ENCODE measurements around the gene POLDIP3.
"Not testable (repeated sequence)": the region's sequence is repeated elsewhere in the genome, so short reads cannot be mapped to it uniquely, and the experiment has no call there.

The POLDIP3 gene

DNA sequence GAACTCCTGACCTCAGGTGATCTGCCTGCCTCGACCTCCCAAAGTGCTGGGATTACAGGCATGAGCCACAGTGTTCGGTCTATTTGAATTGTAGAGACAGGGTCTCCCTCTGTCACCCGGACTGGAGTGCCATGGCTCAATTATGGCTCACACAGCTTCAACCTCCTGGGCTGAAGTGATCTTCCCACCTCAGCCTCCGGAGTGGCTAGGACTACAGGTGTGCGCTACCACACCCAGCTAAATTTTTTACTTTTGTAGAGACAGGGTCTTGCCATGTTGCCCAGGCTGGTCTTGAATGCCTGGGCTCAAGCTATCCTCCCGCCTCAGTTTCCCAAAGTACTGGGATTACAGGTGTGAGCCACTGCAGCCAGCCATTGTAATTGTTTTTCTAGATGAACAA is 46.7 kb downstream of the POLDIP3 start:
- not testable (repeated sequence) for FAIRE-seq; DNase-seq (ENCODE audit: extremely low spot score, insufficient read length, low read depth)

DNA sequence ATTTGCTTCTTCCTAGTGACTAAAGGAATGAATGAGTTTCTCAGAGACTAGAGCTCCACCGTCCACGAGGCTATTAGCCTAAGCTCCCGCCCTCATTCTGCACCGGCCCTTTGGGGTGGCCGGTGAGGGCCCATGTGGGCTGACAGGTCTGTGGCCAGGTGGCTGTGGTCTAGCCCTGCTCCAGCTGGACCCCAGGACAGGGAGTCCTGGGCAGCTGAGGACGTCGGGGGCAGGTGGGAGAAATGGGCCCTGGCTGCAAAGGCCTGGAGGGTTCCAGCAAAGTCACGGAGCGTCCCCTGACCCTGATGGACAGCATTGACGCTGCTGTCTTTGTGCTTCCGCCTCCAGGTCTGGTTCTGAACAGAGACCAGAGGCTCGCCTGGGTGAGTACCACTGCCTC is 48.7 kb downstream of the POLDIP3 start:
- DNase-seq (ENCODE audit: extremely low spot score, insufficient read length, low read depth) (no peak), FAIRE-seq (no peak)

DNA sequence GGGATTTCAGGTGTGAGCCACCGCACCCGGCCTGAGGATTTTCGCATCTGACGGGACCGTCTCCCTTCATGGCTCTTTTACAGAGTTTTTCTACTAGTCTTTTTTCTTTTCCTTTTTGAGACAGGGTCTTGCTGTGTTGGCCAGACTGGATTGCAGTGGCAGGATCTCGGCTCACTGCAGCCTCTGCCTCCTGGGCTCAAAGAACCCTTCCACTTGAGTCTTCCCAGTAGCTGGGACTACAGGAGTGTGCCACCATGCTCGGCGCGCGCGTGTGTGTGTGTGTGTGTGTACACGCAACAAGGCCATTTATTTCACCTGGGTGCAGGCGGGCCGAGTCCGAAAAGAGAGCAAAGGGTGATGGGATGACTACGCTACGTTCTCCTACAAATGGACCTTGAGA is 50.0 kb downstream of the POLDIP3 start:
- no peak for DNase-seq (ENCODE audit: extremely low spot score, insufficient read length, low read depth)
- FAIRE-seq, result no peak

DNA sequence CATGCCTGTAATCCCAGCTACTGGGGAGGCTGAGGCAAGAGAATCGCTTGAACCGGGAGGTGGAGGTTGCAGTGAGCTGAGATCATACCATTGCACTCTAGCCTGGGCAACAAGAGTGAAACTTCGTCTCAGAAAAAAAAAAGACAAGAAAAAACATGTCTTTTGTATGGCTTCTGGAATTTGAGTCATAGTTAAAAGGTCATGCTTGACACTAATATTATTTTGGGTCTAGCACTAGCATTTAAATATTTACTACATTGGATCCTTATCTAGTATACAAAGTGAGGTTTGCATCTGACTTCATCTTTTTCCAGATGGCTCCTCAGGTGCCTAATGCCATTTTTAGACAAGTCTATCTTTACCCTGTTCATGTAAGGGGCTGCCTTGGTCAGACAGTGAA is 50.7 kb downstream of the POLDIP3 start:
- FAIRE-seq; DNase-seq (ENCODE audit: extremely low spot score, insufficient read length, low read depth): not testable (repeated sequence)

DNA sequence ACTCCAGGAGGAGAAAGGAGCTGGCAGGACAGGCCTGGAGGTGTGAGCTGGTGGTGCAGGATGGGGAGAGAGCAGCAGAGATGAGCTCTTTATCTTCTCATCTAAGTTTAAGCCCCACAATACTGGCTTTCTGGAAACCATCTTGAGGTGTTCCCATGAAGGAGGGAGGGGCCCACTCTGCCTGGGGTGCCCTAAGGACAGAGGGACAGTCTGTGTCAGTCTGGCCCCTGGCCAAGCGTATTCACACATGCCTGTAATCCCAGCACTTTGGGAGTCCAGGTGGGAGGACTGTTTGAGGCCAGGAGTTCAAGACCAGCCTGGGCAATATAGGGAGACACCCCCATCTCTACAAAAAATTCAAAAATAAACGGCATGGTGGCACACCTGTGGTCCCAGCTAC is 52.0 kb downstream of the POLDIP3 start:
- no peak for DNase-seq (ENCODE audit: extremely low spot score, insufficient read length, low read depth)
- no peak for FAIRE-seq

DNA sequence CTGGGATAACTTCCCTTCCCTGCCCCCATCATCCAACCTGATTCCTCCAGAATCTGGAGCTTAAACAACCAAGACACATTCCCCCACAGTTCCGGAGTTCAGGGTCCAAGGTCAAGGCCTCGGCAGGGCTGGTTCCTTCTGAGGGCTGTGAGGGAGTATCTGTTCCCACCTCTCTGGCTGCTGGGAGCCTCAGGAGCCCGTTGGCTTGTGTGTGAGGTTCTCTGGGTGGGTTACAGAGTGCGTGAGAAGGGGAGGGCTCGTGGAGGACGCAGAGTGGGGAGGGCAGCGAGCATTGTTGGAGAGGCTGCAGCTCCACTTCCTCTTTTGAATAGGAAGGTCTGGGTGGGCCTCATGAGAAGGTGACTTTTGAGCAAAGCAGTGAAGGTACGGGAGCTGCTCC is 52.4 kb downstream of the POLDIP3 start:
- FAIRE-seq, result peak; percentile 35

DNA sequence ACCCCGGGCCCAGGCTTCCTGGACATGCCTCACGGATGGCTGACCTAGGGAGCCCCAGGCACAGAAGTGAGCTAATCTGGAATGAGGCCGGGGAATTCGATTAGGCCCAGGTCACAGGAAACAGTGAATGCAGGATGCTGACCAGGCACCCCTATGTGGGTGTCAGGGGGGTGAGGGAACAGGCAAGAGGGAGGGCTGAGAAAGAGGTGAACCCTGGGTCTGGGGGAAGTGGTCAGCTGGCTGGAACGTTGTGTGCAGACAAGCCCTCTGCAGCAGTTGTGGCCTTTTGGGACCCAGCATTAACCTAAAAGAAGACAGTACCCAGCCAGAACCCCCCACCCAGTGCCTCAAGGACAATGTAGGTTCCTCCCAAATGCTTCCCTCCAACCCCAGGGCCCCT is 52.8 kb downstream of the POLDIP3 start:
- DNase-seq (ENCODE audit: extremely low spot score, insufficient read length, low read depth) (no peak), FAIRE-seq (no peak)

More for the DNA sequence above, 52.4 kb downstream of the POLDIP3 start:
- no peak for DNase-seq (ENCODE audit: extremely low spot score, insufficient read length, low read depth)

DNA sequence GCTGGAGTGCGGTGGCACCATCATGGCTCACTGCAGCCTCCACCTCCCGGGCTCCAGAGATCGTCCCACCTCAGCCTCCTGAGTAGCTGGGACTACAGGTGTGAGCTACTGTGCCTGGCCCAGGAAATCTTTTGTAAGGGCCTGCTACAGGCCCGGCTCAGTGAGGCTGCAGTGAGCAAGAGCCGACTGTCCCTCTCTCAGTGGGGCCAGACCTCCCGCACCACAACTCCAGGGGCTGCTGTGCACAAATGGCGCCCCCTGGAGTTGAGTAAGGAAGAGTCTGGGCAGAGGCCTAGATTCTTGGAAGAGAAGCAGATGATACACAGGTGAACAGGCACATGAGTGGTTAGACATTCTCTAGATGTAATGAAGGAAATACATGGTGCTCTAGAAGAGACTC is 53.9 kb downstream of the POLDIP3 start:
- DNase-seq (ENCODE audit: extremely low spot score, insufficient read length, low read depth) (no peak), FAIRE-seq (no peak)

DNA sequence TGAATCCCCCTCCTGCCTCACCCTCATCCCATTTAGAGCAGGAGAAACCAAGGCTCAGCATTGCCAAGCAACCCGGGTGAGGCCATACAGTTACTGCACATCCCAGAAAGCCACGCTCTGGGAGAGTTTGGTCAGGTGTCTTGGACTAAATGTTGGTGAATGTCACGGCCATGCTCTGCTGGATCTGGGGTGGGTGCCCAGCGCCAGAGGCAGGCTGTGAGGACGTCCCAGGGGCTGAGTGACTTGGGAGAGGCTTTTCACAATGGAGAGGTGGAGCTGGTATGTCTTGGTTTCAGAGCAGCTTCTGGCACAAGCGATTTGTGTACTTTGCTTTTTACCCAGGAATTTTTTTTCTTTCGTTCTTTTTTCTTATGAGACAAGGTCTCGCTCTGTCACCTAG is 54.3 kb downstream of the POLDIP3 start:
- no peak for FAIRE-seq
- no peak for DNase-seq (ENCODE audit: extremely low spot score, insufficient read length, low read depth)

DNA sequence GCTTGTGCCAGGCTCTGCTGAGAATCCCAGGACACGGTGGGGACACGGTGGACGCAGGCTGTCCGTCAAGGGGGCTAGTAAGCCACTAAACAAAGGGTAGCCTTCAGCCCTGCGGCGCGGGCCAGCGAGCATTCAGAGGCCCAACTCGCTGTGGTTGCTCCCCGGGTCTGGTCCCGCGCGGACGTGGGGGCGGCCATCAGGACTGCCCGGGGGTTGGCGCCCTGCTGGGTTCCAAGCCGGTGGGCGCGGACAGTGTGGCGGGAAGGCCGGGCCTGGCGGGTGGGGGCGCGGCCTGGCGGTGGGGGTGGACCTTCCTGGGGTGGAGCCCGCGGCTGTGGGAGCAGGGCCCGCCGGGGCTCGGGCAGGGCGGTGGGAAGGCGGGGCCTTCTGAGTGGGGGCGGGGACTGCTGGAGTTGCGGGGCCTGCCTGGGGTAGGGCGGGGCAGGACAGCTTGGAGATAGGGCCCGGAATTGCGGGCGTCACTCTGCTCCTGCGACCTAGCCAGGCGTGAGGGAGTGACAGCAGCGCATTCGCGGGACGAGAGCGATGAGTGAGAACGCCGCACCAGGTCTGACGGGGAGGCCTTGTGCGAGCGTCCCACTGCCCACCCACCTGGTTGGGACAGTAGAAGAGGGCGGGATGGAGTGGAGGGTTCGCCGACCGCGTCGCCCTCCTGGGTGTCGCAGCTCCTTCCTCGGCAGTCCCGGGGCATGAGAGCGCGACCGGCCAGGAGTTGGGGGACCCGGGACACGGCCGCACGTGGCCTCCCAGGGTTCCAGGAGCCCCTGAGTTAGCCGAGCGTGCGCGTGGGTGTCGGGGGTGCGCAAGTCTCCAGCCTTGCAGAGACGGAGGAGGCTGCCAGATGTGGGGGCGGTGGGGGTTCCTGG is 61.0 kb downstream of the POLDIP3 start, which contains the start of gene SERHL2:
Gene SERHL2, plus strand, starts transcription at position 482 of the 887 bp plus-strand sequence. Its CDS starts 65 bp downstream, at position 547.
- DNase-seq (ENCODE audit: extremely low spot score, insufficient read length, low read depth) (peak; percentile 73), FAIRE-seq (peak; percentile 66)

DNA sequence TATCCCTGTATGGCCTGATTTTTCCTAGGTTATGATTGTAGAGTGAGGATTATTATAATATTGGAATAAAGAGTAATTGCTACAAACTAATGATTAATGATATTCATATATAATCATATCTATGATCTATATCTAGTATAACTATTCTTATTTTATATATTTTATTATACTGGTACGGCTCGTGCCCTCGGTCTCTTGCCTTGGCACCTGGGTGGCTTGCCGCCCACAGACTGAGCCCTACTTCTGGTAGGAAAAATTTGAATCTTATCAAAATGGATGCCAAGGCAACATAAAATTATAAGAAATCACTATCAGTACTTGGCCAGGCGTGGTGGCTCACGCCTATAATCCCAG is 62.4 kb downstream of the POLDIP3 start:
- not testable (repeated sequence) for FAIRE-seq; DNase-seq (ENCODE audit: extremely low spot score, insufficient read length, low read depth)

DNA sequence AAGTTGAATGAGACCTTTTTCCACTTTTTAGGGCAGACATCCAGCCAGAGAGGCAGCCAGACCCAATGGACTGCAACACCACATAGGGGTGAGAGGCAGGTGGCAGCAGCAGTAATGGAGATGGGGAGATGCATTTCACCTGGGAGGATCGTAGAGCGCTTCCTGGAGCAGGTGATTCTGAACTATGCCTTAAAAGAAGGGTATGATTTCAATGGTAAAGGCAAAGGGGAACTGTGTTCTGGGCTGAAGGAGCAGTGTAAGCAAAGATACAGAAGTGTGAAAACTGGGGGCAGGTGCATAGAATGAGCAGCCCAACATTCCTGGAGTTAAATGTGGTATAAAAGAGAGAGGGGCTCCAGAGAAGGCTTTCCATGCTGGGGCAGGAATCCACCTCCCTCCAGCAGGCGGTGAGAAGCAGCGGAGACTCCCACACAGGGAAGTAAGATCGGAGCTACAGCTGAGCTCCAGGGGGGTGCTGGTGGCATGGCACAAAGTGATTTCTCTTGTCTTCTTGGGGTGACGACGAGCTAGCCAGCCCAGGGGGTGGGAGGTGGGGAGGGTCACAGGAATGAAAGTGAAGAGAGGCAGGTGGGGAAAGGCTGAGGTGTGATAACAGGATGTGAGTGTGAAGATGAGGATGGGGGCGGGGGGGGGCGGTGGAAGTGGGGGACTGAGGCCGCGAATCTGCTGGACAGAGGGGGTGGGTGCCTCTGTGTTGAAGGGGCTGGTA is 65.2 kb downstream of the POLDIP3 start:
- DNase-seq (ENCODE audit: extremely low spot score, insufficient read length, low read depth) (no peak), FAIRE-seq (no peak)

DNA sequence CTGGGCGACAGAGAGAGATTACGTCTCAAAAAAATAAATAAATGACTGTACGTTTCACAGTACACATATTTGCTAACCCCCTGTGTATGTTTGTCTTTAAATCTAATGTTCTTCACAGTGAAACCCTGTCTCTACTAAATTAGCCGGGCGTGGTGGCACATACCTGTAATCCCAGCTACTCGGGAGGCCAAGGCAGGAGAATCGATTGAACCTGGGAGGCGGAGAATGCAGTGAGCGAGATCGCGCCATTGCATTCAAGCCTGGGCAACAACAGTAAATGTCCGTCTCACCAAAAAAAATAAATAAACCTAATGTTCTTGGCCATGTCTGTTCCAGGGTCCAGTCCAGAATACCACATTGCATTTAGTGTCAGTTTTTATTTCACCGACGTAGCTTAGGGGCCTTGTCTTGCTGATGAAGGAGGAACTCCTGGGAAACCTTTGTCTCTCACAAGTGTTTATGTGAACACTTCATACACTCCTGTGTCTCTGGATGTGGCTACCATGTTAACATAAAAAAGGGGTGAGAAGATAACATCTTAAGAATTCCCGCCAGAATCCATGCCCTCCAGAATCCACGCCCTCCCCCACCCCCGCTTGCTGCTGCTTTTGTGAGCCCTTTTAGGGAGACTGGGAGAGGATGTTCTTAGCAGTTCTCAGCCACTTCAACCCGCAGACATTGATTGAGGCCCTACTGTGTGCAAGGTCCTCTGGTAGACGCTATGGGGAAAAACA is 65.9 kb downstream of the POLDIP3 start:
- FAIRE-seq, result no peak
- no peak for DNase-seq (ENCODE audit: extremely low spot score, insufficient read length, low read depth)

DNA sequence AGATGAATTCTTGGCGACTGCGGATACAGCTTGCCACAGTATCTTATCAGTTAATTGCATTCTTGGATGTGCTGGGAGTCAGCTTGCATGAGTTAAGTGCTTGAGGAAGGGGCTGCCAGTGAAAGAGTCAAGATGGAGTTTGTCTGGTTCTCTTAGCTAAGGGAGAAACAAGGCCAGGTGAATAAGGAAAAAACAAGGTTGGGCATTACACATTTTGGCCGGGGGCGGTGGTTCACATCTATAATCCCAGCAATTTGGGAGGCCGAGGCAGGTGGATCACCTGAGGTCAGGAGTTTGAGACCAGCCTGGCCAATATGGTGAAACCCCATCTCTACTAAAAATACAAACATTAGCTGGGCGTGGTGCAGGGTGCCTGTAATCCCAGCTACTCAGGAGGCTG is 66.6 kb downstream of the POLDIP3 start:
- DNase-seq (ENCODE audit: extremely low spot score, insufficient read length, low read depth); FAIRE-seq: not testable (repeated sequence)

DNA sequence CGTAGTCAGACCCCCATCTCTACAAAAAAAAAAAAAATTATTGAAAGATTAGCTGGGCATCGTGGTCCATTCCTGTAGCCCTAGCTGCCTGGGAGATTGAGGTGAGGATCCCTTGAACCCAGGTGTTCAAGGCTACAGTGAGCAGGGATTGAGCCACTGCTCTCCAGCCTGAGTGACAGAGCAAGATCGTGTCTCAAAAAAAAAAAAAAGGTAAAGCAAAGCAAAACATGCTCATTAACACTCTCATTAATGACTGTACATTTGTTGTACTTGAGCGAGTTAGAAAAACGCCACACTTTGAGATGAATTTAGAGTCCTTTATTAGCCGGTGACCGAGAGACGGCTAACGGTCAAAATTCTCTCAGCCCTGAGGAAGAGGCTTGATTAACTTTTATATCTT is 67.1 kb downstream of the POLDIP3 start:
- FAIRE-seq, result no peak

DNA sequence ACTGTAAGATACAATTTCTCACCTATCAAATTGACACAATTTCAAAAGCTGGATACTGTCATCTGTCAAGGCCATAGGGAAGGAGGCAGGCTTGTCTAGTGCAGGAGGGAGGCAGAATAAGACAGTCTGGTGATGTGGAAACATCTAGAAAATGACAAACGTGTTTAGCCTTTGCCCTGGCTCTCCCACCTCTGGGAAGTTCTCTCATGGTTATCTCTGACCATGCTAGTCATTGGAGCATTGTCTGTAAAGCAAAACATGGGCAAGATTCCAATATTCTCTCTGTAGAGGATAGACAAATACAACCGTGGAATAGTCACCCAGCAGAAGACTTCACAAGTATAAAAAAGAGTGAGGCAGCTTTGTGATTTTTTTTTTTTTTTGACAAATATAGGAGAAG is 70.0 kb downstream of the POLDIP3 start:
- DNase-seq (ENCODE audit: extremely low spot score, insufficient read length, low read depth) (no peak), FAIRE-seq (no peak)

More for the DNA sequence above, 67.1 kb downstream of the POLDIP3 start:
- DNase-seq (ENCODE audit: extremely low spot score, insufficient read length, low read depth), result no peak

DNA sequence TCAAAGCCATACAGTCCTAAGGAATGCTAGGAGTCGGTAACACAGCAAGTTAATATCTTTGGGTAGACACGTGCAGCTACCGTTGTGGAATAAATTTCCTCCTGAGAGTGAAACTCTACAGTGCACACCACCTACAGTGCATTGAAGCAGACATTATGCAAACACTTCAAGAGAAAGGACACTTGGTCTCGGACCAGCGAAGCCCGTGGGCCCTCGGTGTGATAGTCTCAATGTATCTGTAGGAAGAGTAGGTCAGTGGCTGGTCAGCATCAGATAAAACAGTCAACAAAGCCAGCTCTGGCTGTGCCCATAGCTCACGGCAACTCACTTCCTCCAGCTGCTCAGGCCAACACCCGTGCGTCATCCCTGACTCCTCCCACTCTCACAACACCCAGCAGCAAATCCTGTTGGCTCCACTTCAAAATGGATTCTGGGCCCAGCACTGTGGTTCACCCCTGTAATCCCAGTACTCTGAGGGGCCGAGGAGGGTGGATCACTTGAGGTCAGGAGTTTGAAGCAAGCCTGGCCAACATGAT is 75.4 kb downstream of the POLDIP3 start:
- FAIRE-seq; DNase-seq (ENCODE audit: extremely low spot score, insufficient read length, low read depth): not testable (repeated sequence)

DNA sequence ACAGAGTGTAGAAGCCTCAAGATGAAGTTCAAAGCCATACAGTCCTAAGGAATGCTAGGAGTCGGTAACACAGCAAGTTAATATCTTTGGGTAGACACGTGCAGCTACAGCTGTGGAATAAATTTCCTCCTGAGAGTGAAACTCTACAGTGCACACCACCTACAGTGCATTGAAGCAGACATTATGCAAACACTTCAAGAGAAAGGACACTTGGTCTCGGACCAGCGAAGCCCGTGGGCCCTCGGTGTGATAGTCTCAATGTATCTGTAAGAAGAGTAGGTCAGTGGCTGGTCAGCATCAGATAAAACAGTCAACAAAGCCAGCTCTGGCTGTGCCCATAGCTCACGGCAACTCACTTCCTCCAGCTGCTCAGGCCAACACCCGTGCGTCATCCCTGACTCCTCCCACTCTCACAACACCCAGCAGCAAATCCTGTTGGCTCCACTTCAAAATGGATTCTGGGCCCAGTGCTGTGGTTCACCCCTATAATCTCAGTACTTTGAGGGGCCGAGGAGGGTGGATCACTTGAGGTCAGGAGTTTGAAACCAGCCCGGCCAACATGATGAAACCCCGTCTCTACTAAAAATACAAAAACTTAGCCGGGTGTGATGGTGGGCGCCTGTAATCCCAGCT is 77.4 kb downstream of the POLDIP3 start:
- not testable (repeated sequence) for DNase-seq (ENCODE audit: extremely low spot score, insufficient read length, low read depth)
- FAIRE-seq, result peak; percentile 59

DNA sequence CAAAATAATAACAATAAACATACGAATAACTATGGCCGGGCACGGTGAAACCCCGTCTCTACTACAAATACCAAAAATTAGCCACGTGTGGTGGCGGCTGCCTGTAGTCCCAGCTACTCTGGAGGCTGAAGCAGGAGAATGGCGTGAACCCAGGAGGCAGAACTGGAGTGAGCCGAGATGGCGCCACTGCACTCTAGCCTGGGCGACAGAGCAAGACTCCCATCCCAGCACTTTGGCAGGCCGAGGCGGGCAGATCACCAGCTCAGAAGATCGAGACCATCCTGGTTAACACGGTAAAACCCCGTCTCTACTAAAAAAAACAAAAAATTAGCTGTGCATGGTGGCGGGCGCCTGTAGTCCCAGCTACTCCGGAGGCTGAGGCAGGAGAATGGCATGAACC is 78.0 kb downstream of the POLDIP3 start:
- not testable (repeated sequence) for DNase-seq (ENCODE audit: extremely low spot score, insufficient read length, low read depth); FAIRE-seq

DNA sequence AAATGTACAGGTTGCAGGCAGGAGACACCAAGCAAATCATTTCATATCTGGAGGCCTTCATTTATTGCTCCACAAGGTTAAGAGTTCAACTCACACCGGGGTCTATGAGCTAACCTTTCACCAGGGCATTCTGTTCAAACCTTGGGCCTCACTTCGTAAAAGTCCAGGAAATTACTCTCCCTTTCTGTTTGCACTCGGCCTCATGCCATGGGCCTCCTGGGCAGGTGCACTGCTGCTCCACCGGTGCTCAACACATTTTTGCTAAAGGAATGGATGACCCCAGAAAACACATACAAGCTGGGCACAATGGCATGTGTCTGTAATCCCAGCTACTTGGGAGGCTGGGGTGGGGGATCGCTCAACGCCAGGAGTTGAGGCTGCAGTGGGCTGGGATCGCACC is 78.5 kb downstream of the POLDIP3 start:
- DNase-seq (ENCODE audit: extremely low spot score, insufficient read length, low read depth), result no peak
- FAIRE-seq, result no peak
